ENCODE measurements around the gene C6orf141.

Gene C6orf141

GRCh38 chr6:49539102-49539501 is 11.4 kb upstream of the C6orf141 start:
- no peak for DNase-seq (ENCODE audit: low read depth in 3 of 3)

GRCh38 chr6:49540614-49541013 is 9.9 kb upstream of the C6orf141 start:
- DNase-seq (ENCODE audit: low read depth in 3 of 3): no peak

DNA sequence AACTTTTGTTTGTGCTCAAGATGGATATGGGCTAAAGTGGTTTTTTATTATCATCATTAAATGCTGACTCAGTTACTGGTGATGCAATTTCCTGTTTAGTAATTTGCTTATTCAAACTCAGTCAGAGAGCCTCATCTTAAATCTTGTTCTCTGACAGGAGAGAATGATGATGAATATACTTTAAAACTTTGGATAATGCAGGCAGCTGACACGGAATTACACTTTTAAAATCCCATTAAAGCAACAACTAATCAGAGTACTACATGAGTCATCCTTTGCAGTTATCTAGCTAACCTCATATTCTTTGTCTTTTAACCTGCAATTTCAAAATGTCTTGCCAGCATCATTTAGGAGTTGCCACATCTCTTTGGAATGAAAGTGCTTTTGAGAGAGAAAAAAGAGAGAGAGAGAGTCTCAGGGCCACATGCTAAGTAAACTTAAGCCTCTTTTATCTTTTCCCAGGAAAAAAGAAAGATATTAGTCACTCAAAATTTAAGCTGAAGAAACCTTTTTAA is 9.2 kb upstream of the C6orf141 start:
- no peak for DNase-seq (ENCODE audit: low read depth in 3 of 3)

GRCh38 chr6:49541936-49542335 is 8.5 kb upstream of the C6orf141 start:
- no peak for DNase-seq (ENCODE audit: low read depth in 3 of 3)

DNA sequence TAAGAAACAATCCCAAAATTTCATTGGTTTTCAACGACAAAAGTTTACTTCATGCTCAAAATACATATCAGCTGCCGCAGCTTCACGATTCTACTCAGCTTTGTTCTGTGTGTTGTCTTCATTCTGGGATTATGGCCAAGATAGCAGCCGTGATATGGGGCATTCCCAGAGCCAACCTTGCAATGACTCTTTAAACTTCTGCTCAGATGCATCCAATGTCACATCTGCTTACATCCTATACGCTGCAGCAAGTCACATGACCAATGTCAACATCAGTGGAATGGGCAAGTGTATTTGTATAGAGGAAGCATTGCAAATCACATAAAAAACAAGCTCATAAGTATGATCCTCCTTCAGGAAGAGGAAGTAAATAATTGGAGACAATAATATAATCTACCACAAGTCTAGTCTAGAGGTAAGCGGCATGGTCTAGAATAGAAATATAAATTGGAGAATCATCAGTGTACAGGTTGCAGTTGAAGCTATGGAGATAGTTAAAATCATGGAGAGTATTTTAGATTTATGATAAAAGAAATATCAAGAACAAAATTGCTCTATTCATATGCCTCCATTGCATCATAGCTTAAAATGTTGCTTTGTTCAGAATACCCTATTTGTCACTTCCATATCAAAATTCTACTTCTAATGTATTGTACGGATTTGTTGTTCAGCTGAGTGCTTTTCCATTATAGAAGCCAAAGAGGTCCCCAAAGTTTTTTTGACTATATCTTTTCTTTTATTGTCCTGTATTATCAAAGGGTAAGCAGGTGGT is 7.2 kb upstream of the C6orf141 start:
- no peak for DNase-seq (ENCODE audit: low read depth in 3 of 3)

DNA sequence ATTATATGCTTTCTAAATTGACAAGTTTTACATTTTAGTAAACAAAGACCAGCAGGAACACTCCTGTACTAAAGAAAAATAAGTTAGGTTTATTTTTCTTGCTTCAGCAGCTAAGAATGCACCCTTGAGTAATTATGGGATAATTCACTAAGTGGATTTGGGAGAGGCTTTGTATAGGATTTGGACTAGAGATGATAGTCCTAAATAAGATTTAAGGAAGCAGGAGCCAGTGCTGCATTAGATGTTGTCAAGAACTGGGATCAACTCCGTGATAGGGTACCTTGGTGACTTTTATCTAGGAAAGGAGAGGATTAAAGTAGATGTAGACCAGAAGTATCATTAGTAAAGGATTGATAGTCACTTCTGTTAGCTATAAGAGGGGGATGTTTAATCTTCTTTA is 4.1 kb upstream of the C6orf141 start:
- DNase-seq (ENCODE audit: low read depth in 3 of 3): no peak

- no peak for DNase-seq (ENCODE audit: low read depth in 3 of 3)
These were observed 1.7 kb upstream of the C6orf141 start for GRCh38 chr6:49548613-49549304.

DNA sequence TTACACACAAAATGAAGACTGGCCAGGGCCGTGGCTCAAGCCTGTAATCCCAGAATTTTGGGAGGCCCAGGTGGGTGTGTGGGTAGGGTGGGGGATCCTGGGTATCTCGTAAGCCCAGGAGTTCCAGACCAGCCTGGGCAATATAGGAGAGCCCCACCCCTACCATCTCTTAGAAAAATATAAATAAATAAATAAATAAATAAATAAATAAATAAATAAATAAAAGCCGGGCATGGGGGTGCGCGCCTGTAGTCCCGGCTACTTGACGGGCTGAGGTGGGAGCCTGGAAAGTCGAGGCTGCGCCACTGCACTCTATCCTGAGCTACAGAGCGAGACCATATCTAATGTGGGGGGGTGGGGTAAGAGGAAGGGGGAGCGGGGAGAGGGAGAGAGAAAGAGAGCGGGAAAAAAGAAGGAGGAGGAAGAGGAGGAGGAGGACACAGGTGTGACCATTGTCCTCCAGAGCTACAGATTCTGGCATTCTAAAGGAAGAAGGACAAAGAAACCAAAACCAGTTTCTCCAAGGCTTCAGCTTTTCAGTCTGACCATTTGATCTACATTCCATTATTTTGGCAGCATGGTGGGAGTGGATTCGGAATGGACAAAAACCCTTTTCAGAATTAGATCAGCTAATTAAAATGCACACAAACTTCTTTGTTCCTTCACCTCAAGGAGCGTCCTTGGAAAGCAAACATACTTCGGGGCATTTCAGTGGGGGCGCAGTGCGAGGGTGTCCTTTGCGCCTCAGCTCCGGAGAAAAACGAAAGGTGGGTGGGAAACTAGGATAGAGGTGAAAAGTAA is 577 bp upstream of the C6orf141 start:
- DNase-seq (ENCODE audit: low read depth in 3 of 3): no peak

GRCh38 chr6:49551078-49551865 is 804 bp downstream of the C6orf141 start:
- DNase-seq (ENCODE audit: low read depth in 3 of 3): no peak

GRCh38 chr6:49551866-49552129 is 1.3 kb downstream of the C6orf141 start:
- DNase-seq (ENCODE audit: low read depth in 3 of 3): no peak

DNA sequence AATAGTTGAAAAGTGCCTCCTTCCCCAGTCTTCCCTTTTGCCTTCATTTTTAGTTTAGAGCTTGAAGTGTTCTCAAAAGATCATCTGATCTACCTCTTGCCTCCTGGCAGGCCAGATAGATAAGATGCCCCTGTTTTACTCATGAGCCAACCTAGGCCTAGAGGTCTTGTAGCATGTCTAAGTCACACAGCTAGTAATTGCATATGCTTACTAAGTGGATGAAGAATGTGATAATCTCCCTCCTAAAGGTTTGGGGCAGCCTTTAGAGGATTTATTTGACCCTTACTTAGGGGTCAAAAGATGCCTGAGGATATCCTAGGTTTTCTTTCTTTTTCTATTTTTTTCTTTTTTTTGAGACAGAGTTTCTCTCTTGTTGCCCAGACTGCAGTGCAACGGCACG is 2.1 kb downstream of the C6orf141 start:
- no peak for DNase-seq (ENCODE audit: low read depth in 3 of 3)

DNA sequence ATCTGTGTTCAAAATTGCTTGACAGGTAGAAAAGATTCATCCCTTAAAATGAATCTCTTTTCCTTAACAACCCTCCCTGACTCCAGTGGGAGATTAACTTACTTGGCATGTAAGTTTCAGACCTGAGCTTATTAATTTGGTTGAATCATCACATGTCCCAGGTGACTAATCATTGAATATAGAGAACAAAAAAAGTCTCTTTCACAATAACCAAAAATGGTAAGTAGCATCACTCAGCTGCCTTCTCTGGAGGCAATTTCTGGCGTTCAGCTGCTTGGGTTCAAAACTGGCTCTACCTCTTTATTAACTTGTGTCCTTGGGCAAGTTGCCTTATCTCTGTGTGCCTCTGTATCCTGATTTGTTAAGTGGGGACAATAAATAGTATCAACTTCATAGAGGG is 2.9 kb downstream of the C6orf141 start:
- no peak for DNase-seq (ENCODE audit: low read depth in 3 of 3)

GRCh38 chr6:49555951-49556350 is 5.5 kb downstream of the C6orf141 start:
- DNase-seq (ENCODE audit: low read depth in 3 of 3): no peak

- DNase-seq (ENCODE audit: low read depth in 3 of 3): no peak
These were observed 6.0 kb downstream of the C6orf141 start for GRCh38 chr6:49556429-49556837.

DNA sequence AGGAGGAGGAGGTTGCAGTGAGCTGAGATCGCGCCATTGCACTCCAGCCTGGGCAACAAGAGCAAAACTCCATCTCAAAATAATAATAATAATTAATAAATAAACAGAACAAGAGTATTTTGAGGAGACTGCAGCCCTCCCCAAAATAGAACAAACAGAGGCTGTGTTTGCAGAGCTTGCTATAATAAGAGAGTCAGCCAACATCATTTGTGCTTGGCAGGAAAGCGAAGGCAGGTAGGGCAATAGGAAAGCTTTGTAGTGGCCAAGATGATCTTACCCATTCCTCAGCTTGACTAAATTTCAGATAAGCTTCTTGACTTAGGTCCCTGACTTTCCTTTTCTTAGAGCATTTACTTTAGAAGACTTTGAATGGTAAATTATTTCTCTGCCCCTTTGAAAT is 6.7 kb downstream of the C6orf141 start:
- no peak for DNase-seq (ENCODE audit: low read depth in 3 of 3)

- no peak for DNase-seq (ENCODE audit: low read depth in 3 of 3)
These were observed 7.8 kb downstream of the C6orf141 start for GRCh38 chr6:49558238-49558637.

DNA sequence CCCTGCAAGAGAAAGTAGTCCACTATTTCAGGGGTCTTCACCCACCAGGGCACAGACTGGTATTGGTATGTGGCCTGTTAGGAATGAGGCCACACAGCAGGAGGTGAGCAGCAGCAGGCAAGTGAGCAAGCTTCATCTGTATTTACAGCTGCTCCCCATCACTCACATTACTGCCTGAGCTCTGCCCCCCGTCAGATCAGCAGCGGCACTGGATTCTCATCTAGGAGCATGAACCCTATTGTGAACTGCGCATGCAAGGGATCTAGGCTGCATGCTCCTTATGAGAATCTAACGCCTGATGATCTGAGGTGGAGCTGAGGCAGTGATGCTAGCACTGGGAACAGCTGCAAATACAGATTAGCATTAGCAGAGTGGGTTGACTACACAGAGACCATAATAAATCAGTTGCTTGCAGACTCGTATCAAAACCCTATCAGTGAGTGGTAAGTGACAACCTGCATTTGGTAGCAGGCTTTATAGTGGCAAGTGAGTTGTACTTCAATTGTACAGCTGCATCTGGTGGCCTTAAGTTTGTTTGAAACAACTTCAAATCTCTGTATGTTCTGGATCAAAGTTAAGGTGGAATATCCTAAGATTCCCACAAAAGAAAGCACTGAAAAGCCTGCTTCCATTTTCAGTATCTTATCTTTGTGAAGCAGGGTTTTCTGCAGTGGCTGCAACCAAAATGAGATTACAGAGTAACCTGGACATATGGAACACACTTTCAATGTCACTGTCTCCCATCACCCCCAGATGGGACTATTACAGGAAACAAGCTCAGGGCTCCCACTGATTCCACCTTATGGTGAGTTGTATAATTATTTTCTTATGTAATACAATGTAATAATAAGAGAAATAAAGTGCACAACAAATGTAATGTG is 12.8 kb downstream of the C6orf141 start:
- no peak for DNase-seq (ENCODE audit: low read depth in 3 of 3)

DNA sequence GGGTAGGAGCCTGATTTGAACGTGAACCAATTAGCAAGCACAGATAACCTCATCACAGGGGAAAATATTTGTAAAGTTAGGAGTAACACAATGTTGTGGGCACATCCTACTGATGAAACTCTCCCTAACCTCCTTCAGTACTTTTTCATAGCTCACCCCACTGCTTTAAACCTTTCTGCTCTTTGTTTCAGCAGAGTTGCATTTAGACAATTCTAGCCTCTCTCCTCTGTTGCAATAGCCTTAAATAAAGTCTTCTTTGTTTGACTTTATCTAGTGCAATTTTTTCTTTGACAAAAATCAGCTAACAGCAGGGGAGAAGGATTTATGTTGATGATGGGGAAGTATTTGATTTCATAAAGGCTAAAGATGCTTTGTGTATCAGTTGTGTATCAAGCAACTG is 14.1 kb downstream of the C6orf141 start:
- DNase-seq (ENCODE audit: low read depth in 3 of 3): no peak

DNA sequence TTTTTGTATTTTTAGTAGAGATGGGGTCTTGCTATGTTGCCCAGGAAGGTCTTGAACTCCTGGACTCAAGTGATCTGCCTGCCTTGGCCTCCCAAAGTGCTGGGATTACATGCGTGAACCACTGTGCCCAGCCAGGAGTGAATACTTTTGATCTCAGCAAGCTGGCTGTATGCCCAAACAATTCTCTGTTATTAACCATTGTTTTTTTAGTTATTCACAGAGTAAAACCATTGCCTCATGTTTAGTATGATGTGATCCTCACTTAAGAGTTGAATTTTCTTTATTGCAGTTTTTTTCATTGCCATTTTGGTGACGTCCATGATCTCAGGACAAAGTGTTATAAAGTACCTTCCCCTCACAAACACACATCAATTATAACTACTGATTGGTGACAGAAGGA is 14.8 kb downstream of the C6orf141 start:
- no peak for DNase-seq (ENCODE audit: low read depth in 3 of 3)

- no peak for DNase-seq (ENCODE audit: low read depth in 3 of 3)
These were observed 15.4 kb downstream of the C6orf141 start for GRCh38 chr6:49565855-49566254.

Measured in stimulated activated CD4-positive, alpha-beta T cell treated with anti-CD3 and anti-CD28 coated beads, TNF-alpha, amount 100 ng/mL, for 24 hours (primary cell).